GM19467 (cell line): ENCODE measurements around the gene ETS1.

ENCODE experiments used
- ATAC-seq: cut with Tn5 transposase; IDR thresholded peaks from one replicate; pipeline ENCODE4 v1.9.1; 2021; ENCODE audit warnings: mild to moderate bottlenecking, moderate library complexity; ENCODE audit not compliant: unreplicated experiment

ETS1 gene

DNA sequence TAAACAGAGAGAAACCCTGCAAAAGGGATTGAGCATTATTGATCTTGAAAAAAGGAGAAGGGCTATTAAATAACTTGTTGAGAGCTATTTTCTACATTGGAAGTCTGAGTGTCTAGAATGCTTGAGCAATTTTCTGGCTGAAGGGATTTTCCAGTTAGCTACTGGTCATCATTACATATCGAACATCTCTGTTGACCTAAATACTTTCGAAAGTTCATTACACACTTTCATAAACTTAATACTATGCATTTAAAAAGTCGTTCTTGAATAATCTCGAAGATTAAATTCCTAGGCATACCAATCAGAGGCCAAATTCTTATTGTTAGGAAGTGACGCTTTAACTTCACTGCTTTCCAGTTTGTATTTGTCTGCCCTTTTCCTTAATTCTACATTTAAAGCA lies 13.7 kb downstream of the ETS1 start:
- ATAC-seq: no peak

DNA sequence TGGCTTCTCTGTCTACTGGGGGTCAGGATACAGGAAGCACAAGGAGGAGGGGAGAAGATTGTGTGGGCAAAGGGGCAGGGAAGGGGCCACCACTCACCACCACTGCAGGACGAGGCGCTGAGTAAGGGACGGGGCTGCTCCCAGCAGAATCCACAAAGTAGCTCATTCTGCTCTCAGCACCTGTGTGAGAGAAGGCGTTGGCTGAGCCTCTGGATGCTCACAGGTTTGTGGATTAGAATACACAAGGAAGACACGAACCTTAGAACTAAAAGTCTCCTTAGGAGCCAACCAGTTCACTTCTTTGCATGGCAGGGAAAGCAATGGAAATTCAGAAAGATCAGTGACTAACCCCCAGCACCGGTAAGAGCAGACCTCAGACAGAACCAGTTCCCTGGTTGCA lies 14.4 kb downstream of the ETS1 start:
- no peak for ATAC-seq

DNA sequence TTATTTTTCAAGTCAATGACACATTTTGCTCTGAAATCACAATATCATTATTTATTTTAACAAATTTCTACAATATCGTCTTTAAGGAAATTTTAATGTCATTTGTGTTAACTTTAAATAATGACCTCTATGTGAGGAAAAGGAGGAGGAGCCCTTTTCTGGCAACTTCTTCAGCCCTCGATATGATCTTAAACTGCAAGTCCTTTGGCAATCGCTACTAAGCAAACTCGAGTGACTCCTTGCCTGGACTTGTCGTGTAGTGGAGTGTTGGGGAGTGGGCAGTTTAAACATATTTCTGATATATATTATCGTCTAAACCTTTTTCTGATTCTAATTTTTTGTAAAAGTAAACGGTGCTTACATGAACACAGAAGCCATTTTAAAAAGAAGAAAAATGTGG lies 16.7 kb downstream of the ETS1 start:
- no peak for ATAC-seq

DNA sequence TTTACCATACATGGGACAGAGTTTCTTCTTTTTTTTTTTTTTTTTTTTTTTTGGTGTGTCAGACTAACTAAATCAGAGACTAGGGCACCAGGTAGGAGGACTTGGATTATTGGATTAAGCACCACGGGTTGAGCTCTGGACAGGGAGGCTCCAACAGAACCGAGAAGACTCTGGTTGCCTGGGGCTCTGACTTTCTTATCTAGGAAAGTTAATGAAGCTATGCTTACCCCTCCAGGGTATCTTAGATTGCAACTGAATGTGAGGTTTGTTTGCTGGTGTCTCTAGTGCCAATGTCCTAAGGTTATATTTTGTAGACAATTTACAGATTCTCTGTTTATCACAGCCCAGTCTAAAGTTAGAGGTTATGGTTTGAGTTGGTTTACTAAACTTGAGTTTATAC lies 18.1 kb downstream of the ETS1 start:
- no peak for ATAC-seq

DNA sequence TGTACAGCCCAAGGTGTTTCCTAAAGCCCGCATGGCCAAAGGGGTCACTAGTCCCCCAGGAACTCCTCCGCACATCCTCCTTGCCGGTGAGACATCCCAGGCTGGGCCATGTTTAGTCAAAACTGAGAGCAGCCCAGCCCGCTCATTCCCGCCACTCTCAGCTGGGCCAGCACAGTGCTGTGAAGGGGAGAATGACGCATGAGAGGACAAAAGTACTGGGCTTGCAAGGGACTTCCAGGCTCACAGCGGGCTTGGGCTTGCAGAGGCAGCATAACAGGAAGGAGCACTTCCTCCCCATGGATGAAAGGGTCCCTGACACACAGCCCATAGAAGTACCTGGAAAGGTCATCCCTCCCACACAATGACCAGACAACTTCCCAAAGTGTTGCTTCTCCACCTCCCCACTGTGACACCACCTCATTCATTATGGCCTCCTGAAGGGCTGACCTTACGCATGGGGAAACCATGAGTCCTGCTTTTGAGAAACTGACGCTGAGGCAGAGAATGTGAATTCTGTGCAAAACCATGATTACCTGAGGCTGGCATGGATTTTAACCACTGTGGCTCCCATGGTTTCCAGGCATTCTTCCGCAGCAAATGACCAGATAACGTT lies 19.1 kb downstream of the ETS1 start:
- ATAC-seq: no peak

DNA sequence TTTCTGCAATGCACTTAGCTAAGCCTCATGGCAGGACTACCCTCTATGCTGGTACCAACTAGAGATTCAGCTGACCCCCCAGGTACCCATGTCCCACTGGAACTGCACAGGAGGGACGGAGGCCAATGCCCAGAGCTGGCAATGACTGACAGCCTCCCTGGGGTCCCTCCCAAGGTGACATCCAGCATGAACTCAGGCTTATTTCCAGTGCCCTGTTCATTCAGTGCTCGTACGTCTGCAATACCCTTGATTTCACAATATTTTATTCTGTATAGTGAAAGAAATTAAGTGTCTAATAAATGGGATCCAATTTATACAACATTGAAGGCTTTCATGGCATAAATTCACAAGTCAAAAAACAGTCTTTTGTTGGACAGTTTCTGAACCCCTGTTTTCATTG lies 20.2 kb downstream of the ETS1 start:
- no peak for ATAC-seq

DNA sequence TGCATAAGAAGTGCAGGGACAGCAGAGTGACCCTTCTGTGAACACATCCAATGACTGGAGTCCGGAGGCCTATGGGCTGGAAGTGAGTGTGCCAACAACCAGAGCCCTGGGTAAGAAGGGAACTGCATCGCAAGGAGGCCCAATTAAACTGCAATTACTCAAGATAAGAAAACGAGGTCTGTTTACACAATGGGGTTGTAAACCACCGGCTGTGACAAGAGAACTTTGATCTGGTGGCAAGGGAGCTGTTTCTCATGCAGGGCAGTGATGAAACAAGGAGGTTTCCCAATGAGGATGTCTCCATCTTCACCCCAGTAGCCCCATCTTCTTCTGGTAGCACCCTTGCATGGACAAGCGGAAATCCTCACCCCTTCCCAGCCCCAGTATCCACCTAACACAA lies 21.5 kb downstream of the ETS1 start:
- no peak for ATAC-seq

DNA sequence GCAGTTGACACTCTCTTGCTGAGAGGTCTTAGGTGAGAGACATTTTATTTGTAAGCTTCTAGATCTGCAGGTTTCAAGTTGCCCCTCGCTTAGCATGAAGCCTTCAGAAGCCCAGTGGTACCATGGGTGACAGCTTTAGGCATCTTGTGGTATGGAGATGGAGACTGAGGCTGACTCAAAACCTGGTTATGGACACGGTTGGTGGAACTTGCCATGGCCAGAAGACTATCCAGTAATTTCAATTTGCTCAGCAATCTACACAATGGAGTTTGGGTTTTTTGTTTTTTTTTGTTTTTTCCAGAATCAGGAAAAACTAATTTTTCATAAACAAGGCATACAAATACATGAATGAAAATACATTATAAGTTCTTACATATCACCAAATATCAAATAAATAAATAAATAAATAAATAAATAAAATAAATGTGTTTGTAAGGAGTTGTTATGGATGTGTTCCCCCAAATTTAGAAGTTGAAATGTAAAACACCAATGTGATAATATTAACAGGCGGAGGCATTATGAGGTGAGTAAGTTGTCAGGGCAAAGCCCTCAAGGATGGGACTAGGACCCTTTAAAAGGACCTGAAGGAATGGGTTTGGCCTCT lies 22.6 kb downstream of the ETS1 start:
- ATAC-seq: no peak

DNA sequence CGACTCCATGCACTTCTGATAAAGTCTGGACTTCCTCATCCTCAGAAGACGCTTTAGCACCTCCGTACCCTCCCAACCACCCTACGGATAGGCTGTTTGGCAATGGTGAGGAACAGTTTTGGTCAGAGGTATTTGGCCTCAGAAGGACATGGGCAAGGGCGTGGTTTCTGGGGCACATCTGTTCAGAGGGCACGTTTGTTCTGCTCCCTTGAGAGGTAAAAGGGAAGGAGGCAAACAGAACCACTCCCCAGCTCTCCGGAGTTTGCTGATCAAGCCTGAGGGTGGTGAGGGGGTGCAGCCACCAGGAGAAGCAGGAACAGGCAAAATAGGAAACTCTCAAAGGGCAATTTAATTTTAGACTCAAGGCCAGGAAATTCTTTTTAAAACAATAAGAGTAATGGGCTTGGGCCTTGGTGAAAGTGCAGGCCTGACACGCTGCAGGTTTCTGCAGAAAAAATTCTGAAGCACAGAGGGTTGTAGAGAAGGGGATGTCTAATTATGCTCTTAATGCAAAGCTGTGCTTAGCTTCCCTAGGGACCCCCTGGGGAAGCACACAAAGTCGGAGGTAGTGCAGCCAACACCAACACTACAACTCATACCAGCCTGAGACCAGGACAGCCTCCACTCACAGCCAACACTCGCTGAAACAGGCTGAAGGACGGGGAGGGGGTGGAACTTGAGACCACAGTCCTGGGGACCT lies 23.3 kb downstream of the ETS1 start:
- no peak for ATAC-seq

DNA sequence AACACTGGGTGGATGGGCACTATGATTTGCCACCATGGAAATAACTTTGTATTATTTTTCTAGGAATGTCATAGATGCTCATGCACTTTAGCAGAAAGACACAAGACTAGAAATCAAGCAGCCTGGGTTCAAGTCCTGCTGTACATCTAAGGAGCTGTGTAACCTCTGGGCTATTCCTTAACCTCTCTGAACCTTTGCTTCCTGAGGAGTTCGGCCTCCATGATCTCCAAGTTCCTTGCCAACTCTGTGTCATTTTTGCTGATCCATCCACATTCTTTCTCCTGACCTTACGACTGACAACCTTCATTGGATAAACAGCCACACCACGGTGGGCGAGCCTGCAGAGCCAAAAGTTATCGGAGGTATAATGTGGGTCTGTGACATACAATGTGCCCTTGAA lies 24.1 kb downstream of the ETS1 start:
- ATAC-seq: no peak

DNA sequence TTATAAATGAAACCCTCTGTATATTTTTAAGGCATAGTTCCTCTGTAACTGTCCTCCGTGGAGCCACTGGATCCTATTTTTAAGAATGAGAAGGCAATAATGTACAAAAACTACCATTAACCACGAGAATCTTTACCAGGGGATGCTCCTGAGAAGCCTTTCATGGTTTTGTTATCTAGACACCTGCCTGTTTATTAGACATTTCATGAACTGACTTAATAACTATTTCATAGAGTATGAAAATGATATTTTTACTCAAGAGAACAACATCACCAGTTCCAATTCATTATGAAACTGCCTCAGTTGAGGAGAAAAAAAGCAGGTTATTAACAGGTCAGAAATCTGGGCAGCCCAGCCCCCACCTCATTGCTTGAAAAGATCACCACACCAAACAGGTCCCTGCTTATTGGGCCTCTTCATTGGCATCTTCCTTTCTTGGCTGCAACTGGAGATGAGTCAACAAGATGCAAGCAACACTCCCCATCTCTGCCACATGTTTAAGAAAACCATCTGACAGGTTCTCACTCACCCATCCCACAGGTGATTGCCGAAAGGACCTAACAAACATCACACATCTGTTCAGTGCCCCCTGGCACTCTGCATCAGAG lies 27.8 kb downstream of the ETS1 start:
- ATAC-seq: no peak

DNA sequence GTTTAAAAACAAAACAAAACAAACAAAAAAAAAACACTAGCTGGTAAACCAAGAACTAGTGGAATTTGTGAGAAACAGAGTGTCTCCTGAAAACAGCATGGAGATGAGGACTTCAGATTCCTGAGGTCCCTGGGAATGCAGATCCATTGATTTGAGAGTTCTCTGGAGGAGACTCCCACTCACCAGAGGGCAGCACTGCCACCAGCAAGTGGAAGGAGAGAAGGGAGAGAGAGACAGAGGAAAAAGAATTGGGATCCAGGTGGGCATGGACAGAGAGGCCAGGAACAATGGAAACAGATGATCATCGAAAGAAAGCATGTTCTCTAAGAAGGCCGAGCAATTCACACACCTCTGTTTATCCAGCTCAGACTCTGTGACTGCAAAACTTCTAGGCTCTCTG lies 31.8 kb downstream of the ETS1 start:
- ATAC-seq: no peak

DNA sequence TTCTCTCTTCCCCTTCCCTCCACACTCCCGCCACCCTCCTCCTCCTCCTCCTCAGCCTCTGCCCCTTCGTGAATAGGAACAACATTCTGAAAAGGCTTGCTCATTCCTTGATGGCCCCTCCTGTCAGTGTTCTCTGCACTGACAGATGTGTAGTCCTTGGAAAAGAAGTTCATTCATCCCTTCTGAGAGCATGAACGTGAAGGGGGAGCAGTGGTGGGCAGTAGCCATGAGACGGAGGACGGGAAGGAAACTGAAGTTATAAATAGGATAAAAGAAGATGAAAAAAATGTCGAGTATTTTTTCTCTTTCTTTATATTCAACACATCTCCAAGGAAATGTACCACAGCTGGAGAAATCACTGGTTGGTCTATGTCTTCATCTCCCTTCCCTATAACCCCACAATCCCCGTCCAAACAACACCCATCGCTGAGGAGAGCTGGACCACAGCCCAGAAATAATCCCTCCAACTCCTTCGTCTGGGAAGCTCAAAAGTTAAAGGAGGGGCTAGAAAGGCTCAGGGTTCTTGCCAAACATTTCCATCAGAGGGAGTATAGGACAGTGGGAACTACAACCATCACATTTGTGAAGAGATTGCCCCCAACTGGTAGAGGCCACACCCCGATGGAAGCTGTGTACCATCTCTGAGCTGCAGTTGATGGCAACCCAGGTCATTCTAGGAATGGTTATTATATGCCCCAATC lies 33.5 kb downstream of the ETS1 start:
- no peak for ATAC-seq

DNA sequence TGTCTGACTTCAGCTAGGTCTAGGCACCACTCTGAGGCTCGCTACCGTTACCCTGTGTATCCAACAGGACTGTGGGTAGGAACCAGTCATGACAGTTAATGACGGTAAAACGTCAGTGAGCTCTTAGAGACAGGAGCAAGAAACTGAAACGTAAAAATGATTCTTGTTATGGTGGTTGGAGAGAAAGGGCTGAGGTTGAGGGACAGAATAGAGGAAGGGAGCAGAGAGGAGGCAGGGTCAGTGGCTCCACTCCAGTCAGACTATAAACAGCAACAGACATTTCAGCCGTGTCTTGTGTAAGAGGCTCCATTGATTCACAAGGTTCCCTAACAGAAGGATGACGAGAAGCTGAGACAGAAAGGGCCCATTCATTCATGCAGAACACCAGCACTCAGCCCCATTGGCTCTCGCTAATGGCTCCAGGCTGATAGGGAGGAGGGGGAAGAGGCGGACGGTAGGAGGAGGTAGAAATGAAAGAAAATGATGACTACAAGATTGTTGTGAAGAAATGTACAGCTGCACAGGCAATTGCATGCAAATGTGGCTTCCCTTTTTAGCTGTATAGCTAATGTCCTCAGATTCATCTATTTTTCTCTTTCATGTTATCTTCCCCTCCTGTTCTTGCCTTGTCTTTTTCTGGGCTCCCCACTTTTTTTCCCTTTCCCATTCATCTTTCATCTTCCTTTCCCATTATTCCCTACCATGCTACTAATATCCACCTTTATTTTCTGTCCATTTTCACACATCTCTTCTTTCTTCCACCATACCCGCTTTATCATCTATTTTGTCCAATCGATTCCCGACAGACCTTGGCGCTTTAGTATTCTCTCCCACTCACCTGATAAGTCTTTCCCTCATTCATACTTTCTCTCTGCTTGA lies 34.3 kb downstream of the ETS1 start:
- peak; percentile 51 for ATAC-seq

DNA sequence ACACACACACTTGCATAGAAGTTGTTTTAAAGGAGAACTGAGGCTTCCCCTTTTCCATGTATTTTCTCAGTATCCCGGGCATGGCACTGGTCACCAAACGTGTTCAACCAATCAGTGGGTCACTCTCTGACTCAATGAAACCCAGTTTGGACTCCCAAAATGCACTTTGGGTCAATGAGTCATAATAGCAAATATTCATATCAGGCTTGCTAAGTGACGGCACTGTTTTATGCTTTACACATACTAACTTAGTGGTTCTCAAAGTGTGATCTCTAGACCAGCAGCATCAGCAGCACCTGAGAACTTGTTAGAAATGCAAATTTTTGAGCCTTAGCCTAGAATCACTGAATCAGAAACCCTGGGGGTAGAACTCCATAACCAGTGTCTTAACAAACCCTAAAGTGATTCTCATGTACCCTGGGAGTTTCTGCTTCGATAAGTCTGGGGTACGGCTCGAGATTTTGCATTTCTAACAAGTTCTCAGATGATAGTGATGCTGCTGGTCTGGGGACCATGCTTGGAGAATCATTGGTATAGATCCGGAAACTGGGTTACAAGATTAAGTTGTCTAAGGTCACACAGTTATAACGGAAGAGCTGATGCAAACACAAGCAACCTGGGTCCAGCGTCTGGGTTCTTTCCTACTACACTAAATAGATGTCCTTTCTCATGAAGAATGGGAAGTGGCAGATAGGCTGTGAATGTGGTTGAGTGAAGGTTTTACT lies 35.6 kb downstream of the ETS1 start:
- peak; percentile 58 for ATAC-seq

DNA sequence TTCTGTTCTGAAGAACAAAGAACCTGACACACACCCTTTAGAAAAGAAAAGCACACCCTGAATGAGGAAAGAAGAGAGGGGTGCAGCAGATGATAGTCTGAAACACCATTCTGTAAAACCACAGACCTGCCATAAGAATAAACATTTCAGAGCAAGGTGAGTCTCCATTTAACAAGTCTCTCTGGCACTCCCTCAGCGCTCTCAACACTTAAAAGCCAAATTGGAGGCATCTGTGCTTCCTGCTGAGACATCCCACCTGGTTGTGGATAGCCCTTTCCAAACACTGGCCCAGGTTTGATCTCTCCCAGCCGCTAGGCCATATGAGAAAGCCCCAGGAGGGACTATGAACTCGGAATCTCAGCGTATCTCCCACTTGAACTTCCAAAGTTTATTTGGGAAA lies 36.3 kb downstream of the ETS1 start:
- no peak for ATAC-seq

DNA sequence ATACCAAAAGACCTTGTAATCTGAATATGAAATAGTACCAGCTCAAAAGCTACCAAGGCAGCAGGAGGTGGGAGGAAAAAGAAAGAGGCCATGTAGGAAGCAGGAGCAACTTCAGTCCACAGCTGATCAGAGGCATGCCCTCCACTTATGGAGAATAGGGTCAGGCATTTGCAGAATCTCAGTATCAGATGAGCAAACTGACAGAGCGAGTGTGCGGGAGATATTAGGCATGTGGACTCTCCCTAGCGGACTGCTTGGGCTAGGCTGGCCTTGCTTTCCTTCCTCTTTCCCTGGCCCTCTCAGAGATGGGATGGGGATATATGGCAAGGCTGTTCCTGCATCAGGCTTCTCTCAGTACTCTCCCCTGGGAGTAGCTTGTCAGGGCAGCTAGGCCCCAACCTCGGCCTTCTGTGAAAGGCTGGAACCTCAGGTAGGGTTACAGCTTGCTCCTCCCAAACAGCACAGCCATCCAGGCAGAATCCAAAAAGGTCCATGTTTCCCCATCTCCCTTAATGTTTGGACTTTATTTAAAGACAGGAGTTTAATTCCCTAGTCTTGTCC lies 37.0 kb downstream of the ETS1 start:
- no peak for ATAC-seq

DNA sequence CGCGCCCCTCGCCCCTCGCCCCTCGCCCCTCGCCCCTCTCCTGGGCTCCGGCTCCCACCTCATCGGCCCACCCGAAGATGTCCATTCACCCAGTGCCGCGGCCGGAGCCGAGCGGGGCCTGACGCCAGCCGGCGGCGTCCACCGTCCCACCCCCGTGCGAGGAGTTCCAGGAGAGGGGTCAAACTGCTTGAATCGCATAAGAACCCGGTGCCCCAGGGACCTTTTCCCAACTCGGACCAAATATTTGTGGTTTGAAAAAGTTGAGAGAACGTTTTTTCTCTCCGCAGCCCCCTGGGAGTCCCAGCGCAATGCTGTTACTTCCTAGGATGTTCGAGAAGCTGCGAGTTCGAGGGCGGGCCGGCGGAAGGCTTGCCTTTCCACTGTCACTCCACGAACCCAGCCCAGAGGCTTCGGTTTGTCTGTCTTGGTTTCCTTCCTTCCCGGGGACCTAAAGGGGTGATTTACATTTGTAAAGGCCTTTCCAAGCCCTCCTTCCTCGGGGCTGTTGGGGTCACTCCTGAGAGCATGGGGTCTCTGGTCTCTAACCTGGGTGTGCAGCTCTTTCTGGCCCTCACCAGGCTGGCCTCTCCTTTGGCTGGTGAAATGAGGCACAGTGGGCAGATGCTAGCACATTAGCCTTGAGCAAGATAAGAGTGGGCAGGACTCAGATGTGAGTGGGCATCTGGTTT lies 38.0 kb downstream of the ETS1 start:
- ATAC-seq: no peak

DNA sequence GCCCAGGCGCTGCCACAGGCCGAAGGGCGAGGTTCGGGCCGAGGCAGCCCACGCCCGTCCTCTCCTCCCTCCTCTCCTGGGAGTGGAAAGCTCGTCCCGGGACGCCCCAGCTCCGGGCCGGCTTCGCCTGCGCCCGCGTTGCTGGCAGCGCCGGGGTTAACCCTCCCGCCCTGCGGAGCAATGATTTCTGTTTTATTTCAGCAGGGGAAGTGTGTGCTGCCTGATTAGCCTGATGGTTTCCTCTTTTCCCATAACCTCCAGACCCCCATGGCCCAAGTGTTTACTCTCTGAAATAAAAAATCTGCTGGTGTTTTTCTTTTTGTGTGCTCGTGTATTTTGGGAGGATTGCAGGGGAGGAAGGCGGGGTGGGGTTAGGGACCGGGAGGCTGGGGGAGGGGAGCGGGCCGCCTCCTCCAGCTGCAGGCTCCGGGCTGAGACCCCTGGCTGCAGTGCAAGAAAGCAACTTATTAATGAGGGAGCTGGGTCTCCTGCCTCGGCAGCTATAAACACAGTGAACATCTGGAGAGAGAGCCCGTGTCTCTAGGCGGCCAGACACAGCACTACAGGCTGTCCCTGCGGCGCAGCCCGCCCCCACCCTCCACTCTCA lies 38.6 kb downstream of the ETS1 start:
- no peak for ATAC-seq
